ENCODE measurements around the gene NAA40.

Gene NAA40

DNA sequence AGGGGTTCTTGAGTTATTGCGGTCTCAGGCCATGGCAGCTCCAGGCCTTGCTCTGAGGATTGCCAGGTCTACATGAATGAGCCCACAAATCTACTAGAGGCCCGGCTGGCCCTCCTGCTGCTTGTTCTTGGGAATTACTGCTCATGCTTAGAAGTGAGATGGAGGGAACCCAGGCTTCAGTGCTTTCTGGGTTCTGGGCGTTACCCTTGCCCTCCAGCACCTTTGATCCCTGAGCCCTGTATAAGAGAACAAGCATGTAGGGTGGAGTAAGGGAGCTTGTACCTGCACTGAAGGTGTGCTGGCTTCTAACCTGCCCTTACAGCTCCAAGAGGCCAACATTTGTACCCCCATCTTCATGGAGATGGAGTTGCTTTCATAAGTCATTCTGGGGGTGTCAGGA is 4.0 kb downstream of the NAA40 start:
- in situ Hi-C loops (cut with HindIII; ENCODE audit: low pct_ligation_motif_present, low sequenced_read_pairs): no loop called here
- Histone ChIP-seq H3K27me3 (replicated peaks) (no peaks in the 10 kb centered on the region), H3K27ac (no peak overlapping the region), H3K36me3 (replicated peaks) (peaks cover 9% of the 10 kb centered on the region), H3K4me3 (ENCODE audit: low read depth, low read length) (no peak overlapping the region)
- TF ChIP-seq, protein P1, sequence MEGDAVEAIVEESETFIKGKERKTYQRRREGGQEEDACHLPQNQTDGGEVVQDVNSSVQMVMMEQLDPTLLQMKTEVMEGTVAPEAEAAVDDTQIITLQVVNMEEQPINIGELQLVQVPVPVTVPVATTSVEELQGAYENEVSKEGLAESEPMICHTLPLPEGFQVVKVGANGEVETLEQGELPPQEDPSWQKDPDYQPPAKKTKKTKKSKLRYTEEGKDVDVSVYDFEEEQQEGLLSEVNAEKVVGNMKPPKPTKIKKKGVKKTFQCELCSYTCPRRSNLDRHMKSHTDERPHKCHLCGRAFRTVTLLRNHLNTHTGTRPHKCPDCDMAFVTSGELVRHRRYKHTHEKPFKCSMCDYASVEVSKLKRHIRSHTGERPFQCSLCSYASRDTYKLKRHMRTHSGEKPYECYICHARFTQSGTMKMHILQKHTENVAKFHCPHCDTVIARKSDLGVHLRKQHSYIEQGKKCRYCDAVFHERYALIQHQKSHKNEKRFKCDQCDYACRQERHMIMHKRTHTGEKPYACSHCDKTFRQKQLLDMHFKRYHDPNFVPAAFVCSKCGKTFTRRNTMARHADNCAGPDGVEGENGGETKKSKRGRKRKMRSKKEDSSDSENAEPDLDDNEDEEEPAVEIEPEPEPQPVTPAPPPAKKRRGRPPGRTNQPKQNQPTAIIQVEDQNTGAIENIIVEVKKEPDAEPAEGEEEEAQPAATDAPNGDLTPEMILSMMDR (IDR thresholded peaks at IDR 0.05; ENCODE audit: low read depth, low read length, missing control alignments): no peak
- DNase-seq: no peak

DNA sequence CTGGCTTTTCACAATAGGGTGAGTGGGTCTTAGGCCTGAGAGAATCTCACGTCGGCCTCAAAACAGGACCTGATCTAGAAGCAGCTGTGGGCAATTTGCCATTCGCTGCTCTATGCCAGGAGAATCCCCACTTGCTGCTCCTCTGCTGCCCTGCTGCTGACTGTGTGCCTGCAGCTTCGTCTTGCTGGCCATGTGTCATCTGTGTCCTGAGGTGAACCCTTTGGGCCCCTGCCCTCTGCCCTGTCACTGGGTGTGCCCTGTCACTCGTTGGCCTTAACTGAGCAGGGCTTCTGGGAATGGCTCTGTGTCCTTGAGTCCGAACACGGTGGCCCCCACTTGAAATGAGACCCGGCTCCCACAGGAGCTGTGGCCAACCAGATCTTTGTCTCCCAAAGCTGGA is 6.2 kb downstream of the NAA40 start:
- H3K36me3 ChIP-seq (replicated peaks): peaks cover 13% of the 10 kb centered on the region
- TF ChIP-seq, protein P1 (IDR thresholded peaks at IDR 0.05; ENCODE audit: low read depth, low read length, missing control alignments): no peak
- H3K4me3 ChIP-seq (ENCODE audit: low read depth, low read length): no peak overlapping the region
- no peak for DNase-seq
- in situ Hi-C loops (cut with HindIII; ENCODE audit: low pct_ligation_motif_present, low sequenced_read_pairs): no loop called here
- H3K27me3 ChIP-seq (replicated peaks): no peaks in the 10 kb centered on the region
- H3K27ac ChIP-seq: no peak overlapping the region

DNA sequence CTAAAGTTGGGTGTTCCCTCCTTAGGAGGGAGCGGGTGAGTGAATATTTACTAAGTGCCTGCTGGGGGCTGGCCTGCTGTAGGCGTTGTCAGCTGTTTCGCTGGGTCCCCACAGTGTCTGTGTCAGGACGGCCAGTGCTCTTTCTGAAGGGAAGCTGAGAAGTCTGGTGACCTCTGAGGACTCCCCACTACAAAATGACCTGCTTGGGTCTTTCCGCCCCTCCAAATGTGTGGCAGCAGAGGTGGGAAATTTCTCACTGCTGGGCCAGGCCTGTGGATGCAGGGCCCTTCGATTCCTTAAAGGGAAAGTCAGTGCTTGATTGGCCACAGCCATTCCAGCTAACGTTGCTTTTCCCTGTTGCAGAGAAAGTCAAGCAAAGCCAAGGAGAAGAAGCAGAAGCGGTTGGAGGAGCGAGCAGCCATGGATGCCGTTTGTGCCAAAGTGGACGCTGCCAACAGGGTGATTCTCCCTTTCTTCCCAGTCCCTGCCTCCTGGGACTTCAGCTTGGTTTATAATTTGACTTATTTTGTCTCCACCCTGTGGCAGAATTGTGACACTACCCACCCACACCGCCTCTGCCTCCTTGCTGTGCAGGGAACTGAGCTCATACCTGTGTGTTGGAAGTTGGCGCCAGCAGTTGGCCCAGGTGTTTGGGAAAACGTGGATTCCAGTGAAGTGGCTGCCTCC is 6.8 kb downstream of the NAA40 start:
- no peaks in the 10 kb centered on the region for H3K27me3 ChIP-seq (replicated peaks)
- H3K4me3 ChIP-seq (ENCODE audit: low read depth, low read length): no peak overlapping the region
- TF ChIP-seq, protein P1 (IDR thresholded peaks at IDR 0.05; ENCODE audit: low read depth, low read length, missing control alignments): peak; percentile 76
- no peak overlapping the region for H3K27ac ChIP-seq
- peak; percentile 59 for DNase-seq
- in situ Hi-C loops (cut with HindIII; ENCODE audit: low pct_ligation_motif_present, low sequenced_read_pairs): no loop called here
- H3K36me3 ChIP-seq (replicated peaks): peaks cover 13% of the 10 kb centered on the region

DNA sequence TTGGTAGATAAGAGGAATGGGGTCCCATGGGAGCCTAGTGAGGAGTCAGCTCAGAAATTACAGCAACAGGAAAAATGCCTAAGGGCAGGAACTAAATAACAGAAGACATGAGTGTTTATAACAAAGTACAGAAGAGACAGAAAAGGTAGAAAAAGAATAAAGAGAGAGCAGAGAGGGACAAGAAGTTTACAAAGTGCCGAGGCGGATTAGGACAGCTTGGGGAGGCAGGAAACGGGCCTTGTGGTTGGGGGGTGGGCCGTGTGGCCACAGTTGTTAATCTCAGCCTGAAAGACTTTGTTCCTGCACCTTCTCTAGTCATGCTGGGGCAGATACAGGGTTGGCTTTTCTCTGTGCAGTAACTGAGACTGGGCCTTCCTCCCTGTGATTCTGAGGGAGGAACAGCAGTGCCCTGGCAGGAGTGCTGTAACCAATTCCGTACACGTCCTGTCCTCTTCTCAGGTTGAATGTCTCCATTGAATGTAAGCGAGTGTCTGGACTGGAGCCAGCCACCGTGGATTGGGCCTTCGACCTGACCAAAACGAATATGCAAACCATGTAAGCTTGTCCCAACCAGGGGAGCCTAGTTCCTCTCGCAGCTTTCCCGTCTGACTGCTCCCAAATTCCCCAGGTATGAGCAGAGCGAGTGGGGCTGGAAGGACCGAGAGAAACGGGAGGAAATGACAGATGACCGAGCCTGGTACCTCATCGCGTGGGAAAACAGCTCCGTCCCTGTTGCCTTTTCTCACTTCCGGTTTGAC is 13.2 kb downstream of the NAA40 start:
- DNase-seq: peak; percentile 9
- in situ Hi-C loops (cut with HindIII; ENCODE audit: low pct_ligation_motif_present, low sequenced_read_pairs): no loop called here
- Histone ChIP-seq H3K4me3 (ENCODE audit: low read depth, low read length) (no peak overlapping the region), H3K36me3 (replicated peaks) (peaks cover 41% of the 10 kb centered on the region), H3K27me3 (replicated peaks) (no peaks in the 10 kb centered on the region), H3K27ac (no peak overlapping the region)
- TF ChIP-seq, protein P1 (IDR thresholded peaks at IDR 0.05; ENCODE audit: low read depth, low read length, missing control alignments): no peak

DNA sequence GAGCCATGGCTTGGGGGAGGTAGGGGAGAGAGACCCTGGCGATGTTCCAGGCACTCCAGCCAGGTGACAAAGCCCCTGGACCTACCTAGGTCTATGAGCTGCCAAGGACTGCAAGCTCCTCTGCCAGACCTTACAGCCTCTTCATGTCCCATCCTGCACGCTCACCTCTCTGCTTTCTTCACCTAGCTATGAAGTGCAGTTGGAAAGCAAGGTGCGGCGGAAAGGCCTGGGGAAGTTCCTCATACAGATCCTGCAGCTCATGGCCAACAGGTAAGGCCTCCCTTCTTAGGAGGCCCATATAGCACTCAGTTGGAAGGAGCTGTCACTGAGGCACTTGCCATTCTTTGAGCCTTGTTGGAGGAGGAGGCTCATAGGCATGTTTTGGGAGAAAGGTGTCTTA is 13.8 kb downstream of the NAA40 start:
- TF ChIP-seq, protein P1 (IDR thresholded peaks at IDR 0.05; ENCODE audit: low read depth, low read length, missing control alignments): no peak
- H3K27me3 ChIP-seq (replicated peaks): no peaks in the 10 kb centered on the region
- in situ Hi-C loops (cut with HindIII; ENCODE audit: low pct_ligation_motif_present, low sequenced_read_pairs): no loop called here
- H3K36me3 ChIP-seq (replicated peaks): peaks cover 38% of the 10 kb centered on the region
- H3K27ac ChIP-seq: no peak overlapping the region
- no peak overlapping the region for H3K4me3 ChIP-seq (ENCODE audit: low read depth, low read length)
- DNase-seq: no peak
